22Rv1 (cell line): ENCODE data around the gene ATL3.
A peak's percentile ranks its signal among the peaks of the same experiment; 100 is the strongest.

Source experiments
- H3K27ac ChIP-seq: fragments of 450-650 bp; 2 replicates; pipeline ENCODE4 v1.5.1; 2017
- ZFX ChIP-seq: fragments of 450-650 bp; IDR thresholded peaks from 2 replicates; pipeline ENCODE4 v1.6.1; 2017; ENCODE audit warnings: antibody characterized with exemption, borderline replicate concordance
- TF ChIP-seq, protein P1 (sequence below): fragments of 450-650 bp; IDR thresholded peaks from 2 replicates; pipeline ENCODE4 v1.5.1; 2017; ENCODE audit warnings: mild to moderate bottlenecking

The ATL3 gene

DNA sequence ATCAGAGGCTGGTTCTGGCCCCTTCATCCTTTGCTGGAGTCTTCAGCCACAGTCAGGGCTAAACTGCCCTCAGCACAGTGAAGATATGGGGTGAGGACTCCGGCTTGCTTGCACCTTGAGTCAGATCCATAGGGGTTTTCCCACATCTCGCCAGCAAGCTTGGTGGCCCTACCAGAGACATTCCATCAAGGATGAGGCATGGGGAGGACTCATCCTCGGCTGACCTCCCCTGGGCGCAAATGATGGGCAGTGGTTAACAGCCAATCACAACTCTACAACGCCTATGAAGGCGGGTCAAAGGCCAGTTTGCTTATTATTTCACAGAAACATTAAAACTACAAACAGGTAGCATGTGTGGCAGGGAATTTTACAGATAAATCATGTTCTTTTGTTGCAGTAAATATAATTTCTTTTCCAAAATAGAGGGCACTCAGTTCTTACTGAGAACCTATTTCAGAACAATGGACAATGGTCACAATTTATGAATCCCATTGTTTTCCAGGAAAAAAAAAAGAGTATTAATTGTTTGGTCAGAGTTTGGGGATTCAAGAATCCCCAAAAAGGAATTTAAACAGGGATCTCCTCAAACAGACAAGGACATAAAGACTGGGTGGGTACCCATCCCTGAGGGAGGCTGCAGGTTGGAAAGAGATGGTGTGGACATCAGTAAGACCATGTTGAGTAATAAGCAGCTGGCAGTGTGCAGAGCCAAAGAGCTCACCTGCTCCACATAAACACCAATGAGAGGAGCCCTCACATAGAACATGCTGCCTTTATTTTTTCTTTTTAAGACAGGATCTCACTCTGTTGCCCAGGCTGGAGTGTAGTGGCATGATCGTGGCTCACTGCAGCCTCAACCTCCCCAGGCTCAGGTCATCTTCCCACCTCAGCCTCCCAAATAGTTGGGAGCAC is 71.7 kb downstream of the ATL3 start:
- no peak overlapping the region for H3K27ac ChIP-seq
- TF ChIP-seq ZFX, result no peak

DNA sequence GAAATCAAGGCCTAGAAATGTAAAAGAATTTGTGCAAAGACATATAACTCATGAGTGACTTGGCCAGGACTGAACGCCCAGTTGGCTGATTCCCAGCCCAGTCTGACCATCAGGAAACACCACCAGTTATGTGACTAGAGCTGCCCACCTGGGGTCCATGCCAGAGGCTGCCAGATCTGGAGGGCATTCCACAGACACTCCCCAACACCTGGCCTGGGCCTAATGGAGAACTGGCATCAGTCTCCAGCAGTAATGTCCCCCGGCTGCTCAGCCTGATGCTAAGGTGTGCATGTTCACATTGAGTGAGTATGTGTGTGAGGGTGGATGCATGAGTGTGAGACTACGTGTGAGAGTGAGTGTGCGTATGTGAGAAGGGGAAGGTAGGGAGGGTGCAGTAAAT is 72.6 kb downstream of the ATL3 start:
- H3K27ac ChIP-seq, result no peak overlapping the region
- TF ChIP-seq, protein P1, sequence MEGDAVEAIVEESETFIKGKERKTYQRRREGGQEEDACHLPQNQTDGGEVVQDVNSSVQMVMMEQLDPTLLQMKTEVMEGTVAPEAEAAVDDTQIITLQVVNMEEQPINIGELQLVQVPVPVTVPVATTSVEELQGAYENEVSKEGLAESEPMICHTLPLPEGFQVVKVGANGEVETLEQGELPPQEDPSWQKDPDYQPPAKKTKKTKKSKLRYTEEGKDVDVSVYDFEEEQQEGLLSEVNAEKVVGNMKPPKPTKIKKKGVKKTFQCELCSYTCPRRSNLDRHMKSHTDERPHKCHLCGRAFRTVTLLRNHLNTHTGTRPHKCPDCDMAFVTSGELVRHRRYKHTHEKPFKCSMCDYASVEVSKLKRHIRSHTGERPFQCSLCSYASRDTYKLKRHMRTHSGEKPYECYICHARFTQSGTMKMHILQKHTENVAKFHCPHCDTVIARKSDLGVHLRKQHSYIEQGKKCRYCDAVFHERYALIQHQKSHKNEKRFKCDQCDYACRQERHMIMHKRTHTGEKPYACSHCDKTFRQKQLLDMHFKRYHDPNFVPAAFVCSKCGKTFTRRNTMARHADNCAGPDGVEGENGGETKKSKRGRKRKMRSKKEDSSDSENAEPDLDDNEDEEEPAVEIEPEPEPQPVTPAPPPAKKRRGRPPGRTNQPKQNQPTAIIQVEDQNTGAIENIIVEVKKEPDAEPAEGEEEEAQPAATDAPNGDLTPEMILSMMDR, result no peak
- TF ChIP-seq ZFX, result no peak

DNA sequence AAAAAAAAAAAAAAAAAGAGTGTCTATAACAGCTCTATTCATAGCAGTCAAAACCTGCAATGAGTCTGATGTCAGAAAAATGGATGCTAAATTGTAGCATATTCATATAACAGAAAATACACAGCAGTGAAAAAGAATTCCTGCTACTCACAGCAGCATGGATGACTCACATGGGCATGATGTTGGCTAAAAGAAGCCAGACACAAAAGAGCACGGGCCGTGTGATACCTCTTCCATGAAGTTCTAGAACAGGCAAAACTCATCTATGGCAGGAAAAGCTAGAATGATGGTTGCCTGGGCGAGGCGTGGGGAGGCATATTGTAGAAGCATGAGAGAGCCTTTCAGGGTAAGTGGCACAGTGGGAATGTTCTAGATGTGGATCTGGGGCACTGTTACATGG is 75.9 kb downstream of the ATL3 start:
- no peak for TF ChIP-seq ZFX
- TF ChIP-seq, protein P1, result no peak
- no peak overlapping the region for H3K27ac ChIP-seq

GRCh38 chr11:63592975-63593395 is 78.2 kb downstream of the ATL3 start:
- no peak overlapping the region for H3K27ac ChIP-seq
- no peak for TF ChIP-seq ZFX
- TF ChIP-seq, protein P1, result peak; percentile 80

- TF ChIP-seq, protein P1, result no peak
- no peak for TF ChIP-seq ZFX
- H3K27ac ChIP-seq, result no peak overlapping the region
Observed at GRCh38 chr11:63590024-63590788, 81.0 kb downstream of the ATL3 start.

- no peak overlapping the region for H3K27ac ChIP-seq
- no peak for TF ChIP-seq ZFX
- TF ChIP-seq, protein P1, result no peak
Observed at GRCh38 chr11:63589000-63589399, 82.2 kb downstream of the ATL3 start.

GRCh38 chr11:63586451-63587166 is 84.6 kb downstream of the ATL3 start:
- TF ChIP-seq ZFX, result no peak
- TF ChIP-seq, protein P1, result no peak
- H3K27ac ChIP-seq, result no peak overlapping the region
